ENCODE measurements around the gene SERPINA4. TPM values are rescaled to one million over a fixed set of nuclear protein-coding genes. Genes with fewer than 3 reads are reported as not detected.

The SERPINA4 gene
- total and polyA plus RNA-seq, 2 experiments from 2014 or later = not detected

Other genes starting within 250 kb of the SERPINA4 start
- not detected in 2 replicates for gene SERPINA6, start 238.1 kb upstream of the SERPINA4 start, total RNA-seq (2014; rRNA removed; shearing (Covaris generic))
- not detected in 2 replicates for gene SERPINA6, start 238.1 kb upstream of the SERPINA4 start, polyA plus RNA-seq (2016; fragmentation: Nextera tagmentation; extraction: Ambion mirVana)
- gene SERPINA2, start 194.7 kb upstream of the SERPINA4 start, total RNA-seq (2014; rRNA removed; shearing (Covaris generic)) = not detected in 2 replicates
- not detected in 2 replicates for gene SERPINA2, start 194.7 kb upstream of the SERPINA4 start, polyA plus RNA-seq (2016; fragmentation: Nextera tagmentation; extraction: Ambion mirVana)
- not detected in 2 replicates for gene SERPINA1, start 172.8 kb upstream of the SERPINA4 start, total RNA-seq (2014; rRNA removed; shearing (Covaris generic))
- not detected in 2 replicates for gene SERPINA1, start 172.8 kb upstream of the SERPINA4 start, polyA plus RNA-seq (2016; fragmentation: Nextera tagmentation; extraction: Ambion mirVana)
- 0.14 TPM in 1 of 2 replicates, not detected in the other for gene SERPINA11, start 108.6 kb upstream of the SERPINA4 start, total RNA-seq (2014; rRNA removed; shearing (Covaris generic))
- gene SERPINA11, start 108.6 kb upstream of the SERPINA4 start, polyA plus RNA-seq (2016; fragmentation: Nextera tagmentation; extraction: Ambion mirVana) = 0.13 TPM in 1 of 2 replicates, not detected in the other
- not detected in 2 replicates for gene SERPINA9, start 85.2 kb upstream of the SERPINA4 start, total RNA-seq (2014; rRNA removed; shearing (Covaris generic))
- not detected in 2 replicates for gene SERPINA9, start 85.2 kb upstream of the SERPINA4 start, polyA plus RNA-seq (2016; fragmentation: Nextera tagmentation; extraction: Ambion mirVana)
- gene SERPINA12, start 52.0 kb upstream of the SERPINA4 start, total RNA-seq (2014; rRNA removed; shearing (Covaris generic)) = not detected in 2 replicates
- not detected in 2 replicates for gene SERPINA12, start 52.0 kb upstream of the SERPINA4 start, polyA plus RNA-seq (2016; fragmentation: Nextera tagmentation; extraction: Ambion mirVana)
- 0.90 and 1.3 TPM in 2 replicates for gene SERPINA5, start 20.0 kb downstream of the SERPINA4 start, total RNA-seq (2014; rRNA removed; shearing (Covaris generic))
- 0.12 and 0.81 TPM in 2 replicates for gene SERPINA5, start 20.0 kb downstream of the SERPINA4 start, polyA plus RNA-seq (2016; fragmentation: Nextera tagmentation; extraction: Ambion mirVana)
- not detected in 2 replicates for gene SERPINA3, start 50.9 kb downstream of the SERPINA4 start, total RNA-seq (2014; rRNA removed; shearing (Covaris generic))
- not detected in 2 replicates for gene SERPINA3, start 50.9 kb downstream of the SERPINA4 start, polyA plus RNA-seq (2016; fragmentation: Nextera tagmentation; extraction: Ambion mirVana)
- 0.97 TPM in 1 of 2 replicates, not detected in the other for gene GSC, start 208.7 kb downstream of the SERPINA4 start, total RNA-seq (2014; rRNA removed; shearing (Covaris generic))
- 0.27 and 0.35 TPM in 2 replicates for gene GSC, start 208.7 kb downstream of the SERPINA4 start, polyA plus RNA-seq (2016; fragmentation: Nextera tagmentation; extraction: Ambion mirVana)

Data from GM23338 (cell line).